GM23338 (cell line): ENCODE measurements around the gene ANKRD13B. TPM values are rescaled to one million over a fixed set of nuclear protein-coding genes. Genes with fewer than 3 reads are reported as not detected.

Experiments used
- ATAC-seq: fragments of 200-7000 bp; cut with Tn5 transposase; 3 replicates; pipeline ENCODE4 v1.9.1; 2020
- DNase-seq: peaks from one replicate; pipeline ENCODE4 v3.0.0-alpha.2; 2015; ENCODE audit warnings: low spot score
- H2AFZ ChIP-seq: fragments of 200-600 bp; sonication (generic); 2 replicates; pipeline ENCODE4 v1.8.0; 2016; ENCODE audit warnings: antibody characterized with exemption, mild to moderate bottlenecking, moderate library complexity
- H3F3A ChIP-seq: fragments of 200-600 bp; sonication (generic); replicated peaks from 2 replicates; pipeline ENCODE4 v1.8.0; 2017; ENCODE audit warnings: antibody characterized with exemption, mixed run types, low read depth
- H3K27ac ChIP-seq: fragments of 200-600 bp; sonication (generic); 2 replicates; pipeline ENCODE4 v1.6.1; 2016; ENCODE audit warnings: low read depth
- H3K27me3 ChIP-seq: fragments of 200-600 bp; sonication (generic); 2 replicates; pipeline ENCODE4 v1.8.0; 2016; ENCODE audit warnings: mild to moderate bottlenecking, mixed run types, moderate library complexity; ENCODE audit not compliant: insufficient read depth
- H3K36me3 ChIP-seq: fragments of 200-600 bp; sonication (generic); 2 replicates; pipeline ENCODE4 v1.8.0; 2016; ENCODE audit warnings: mild to moderate bottlenecking; ENCODE audit not compliant: insufficient read depth
- H3K4me1 ChIP-seq: fragments of 200-600 bp; sonication (generic); 2 replicates; pipeline ENCODE4 v1.8.0; 2016; ENCODE audit warnings: mild to moderate bottlenecking, moderate library complexity; ENCODE audit not compliant: insufficient read depth
- H3K4me2 ChIP-seq: fragments of 200-600 bp; sonication (generic); 2 replicates; pipeline ENCODE4 v1.7.1; 2017; ENCODE audit warnings: mixed run types
- H3K4me3 ChIP-seq: fragments of 200-600 bp; sonication (generic); 2 replicates; pipeline ENCODE4 v1.6.1; 2016; ENCODE audit warnings: mixed run types
- H3K79me2 ChIP-seq: fragments of 200-600 bp; sonication (generic); replicated peaks from 2 replicates; pipeline ENCODE4 v1.8.0; 2017; ENCODE audit warnings: mild to moderate bottlenecking; ENCODE audit not compliant: insufficient read depth
- H3K9me2 ChIP-seq: fragments of 200-600 bp; sonication (generic); 2 replicates; pipeline ENCODE4 v1.8.0; 2017; ENCODE audit not compliant: insufficient read depth
- H4K20me1 ChIP-seq: fragments of 200-600 bp; sonication (generic); replicated peaks from 2 replicates; pipeline ENCODE4 v1.8.0; 2017; ENCODE audit warnings: mild to moderate bottlenecking; ENCODE audit not compliant: insufficient read depth
- H3K27ac Mint-ChIP-seq: 2 replicates; pipeline ENCODE4 v1.8.0; 2020; ENCODE audit warnings: inconsistent platforms, mild to moderate bottlenecking, moderate library complexity, mixed read lengths
- H3K27me3 Mint-ChIP-seq: 3 replicates; pipeline ENCODE4 v1.8.0; 2022; ENCODE audit warnings: low read depth, mild to moderate bottlenecking, moderate library complexity, mixed read lengths, inconsistent platforms; ENCODE audit not compliant: insufficient read depth, poor library complexity
- H3K36me3 Mint-ChIP-seq: 3 replicates; pipeline ENCODE4 v1.8.0; 2021; ENCODE audit warnings: low read depth, mild to moderate bottlenecking, inconsistent platforms, moderate library complexity, mixed read lengths
- H3K4me1 Mint-ChIP-seq: 3 replicates; pipeline ENCODE4 v1.8.0; 2020; ENCODE audit warnings: mild to moderate bottlenecking, inconsistent platforms, mixed read lengths
- H3K4me3 Mint-ChIP-seq: 3 replicates; pipeline ENCODE4 v1.8.0; 2021; ENCODE audit warnings: moderate library complexity, mild to moderate bottlenecking, inconsistent platforms, mixed read lengths
- H3K9me3 Mint-ChIP-seq: 3 replicates; pipeline ENCODE4 v1.8.0; 2020; ENCODE audit warnings: moderate library complexity, mild to moderate bottlenecking, inconsistent platforms, mixed read lengths
- JUNB ChIP-seq: IDR thresholded peaks from one replicate; pipeline ENCODE4 v1.6.1; 2016; ENCODE audit warnings: antibody characterized with exemption; ENCODE audit not compliant: unreplicated experiment
- NANOG ChIP-seq: IDR thresholded peaks from 2 replicates; pipeline ENCODE4 v1.6.1; 2016; ENCODE audit warnings: antibody characterized with exemption, borderline replicate concordance
- POLR2AphosphoS5 ChIP-seq: IDR thresholded peaks from 2 replicates; pipeline ENCODE4 v1.6.1; 2016; ENCODE audit warnings: antibody characterized with exemption, low read depth
- ZNF331 ChIP-seq: fragments of 250-450 bp; sonication (Bioruptor Pico); IDR thresholded peaks from 2 replicates; pipeline ENCODE4 v1.5.0; 2020; ENCODE audit warnings: low read depth, mild to moderate bottlenecking, moderate library complexity
- polyA plus RNA-seq: library from polyadenylated mRNA; unstranded; fragments of >200 nt; fragmentation: Nextera tagmentation; extraction: Ambion mirVana; gene quantifications from 2 replicates; pipeline ENCODE4 v1.2.1, GENCODE V29; 2016
- total RNA-seq: library from RNA; depleted of rRNA; stranded (reverse); fragments of >200 nt; shearing (Covaris generic); gene quantifications from 2 replicates; pipeline ENCODE4 v1.2.3, GENCODE V29; 2014
- TF ChIP-seq, protein P1 (sequence below), 2 experiments: fragments of 200-600 bp in 1 of 2; sonication (generic) in 1 of 2; conservative IDR thresholded peaks; 2 replicates each; pipeline versions ENCODE4 v1.5.1 to v1.6.1; 2016 to 2017; ENCODE audit warnings: antibody characterized with exemption in 2 of 2, low read depth in 2 of 2, mild to moderate bottlenecking in 2 of 2, moderate library complexity in 1 of 2
- TF ChIP-seq, protein P2 (sequence below): IDR thresholded peaks from one replicate; pipeline ENCODE4 v1.6.1; 2018; ENCODE audit warnings: antibody characterized with exemption; ENCODE audit not compliant: unreplicated experiment

The ANKRD13B gene
- total and polyA plus RNA-seq, 2 experiments from 2014 or later = 8.2 to 57.4 TPM

DNA sequence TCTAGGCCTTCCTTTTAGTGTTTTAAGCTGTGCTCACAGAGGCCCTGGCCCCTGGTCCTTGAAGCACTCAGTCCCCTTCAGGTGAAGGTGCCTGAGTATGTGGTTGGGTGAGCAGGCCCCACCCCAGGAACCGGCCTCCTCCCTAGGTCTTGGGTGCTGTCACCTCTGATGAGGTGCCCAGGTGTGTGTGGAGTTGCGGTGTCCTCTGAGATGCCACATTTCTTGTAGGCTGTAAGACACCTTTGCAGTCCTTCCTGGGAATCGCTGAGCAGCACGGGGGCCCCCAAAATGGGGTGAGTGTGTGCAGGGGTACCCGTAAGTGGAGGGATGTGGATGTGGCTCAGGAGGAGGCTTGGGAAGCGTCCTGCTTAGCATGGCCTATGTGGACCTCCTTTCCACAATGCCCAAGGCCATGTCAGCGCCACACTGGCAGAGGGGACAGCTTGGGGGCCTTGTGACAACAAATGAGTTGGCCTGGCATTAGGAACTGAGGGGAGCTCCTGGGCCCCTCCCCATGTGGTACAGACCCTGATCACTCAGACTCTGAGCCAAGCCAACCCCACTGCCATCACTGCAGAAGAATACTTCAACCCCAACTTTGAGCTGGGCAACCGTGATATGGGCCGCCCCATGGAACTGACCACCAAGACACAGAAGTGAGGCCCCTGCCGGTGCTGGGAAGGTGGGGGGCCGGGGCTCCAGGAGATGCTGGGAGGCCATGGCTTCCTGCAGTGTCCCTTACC, 18.6 kb downstream of the ANKRD13B start:
- Histone ChIP-seq H3K4me1 (peaks cover 21% of the 10 kb centered on the region), H4K20me1 (peaks cover 12% of the 10 kb centered on the region; the same call in 1 of the 2 replicates), H3K36me3 (no peaks in the 10 kb centered on the region; the same call in 1 of the 2 replicates), H3K27ac (no peak overlapping the region), H3K79me2 (peaks cover 2% of the 10 kb centered on the region; the same call in 1 of the 2 replicates), H3F3A (0 out of 2 replicates have a peak, but pooled peaks cover 2% of the 10 kb centered on the region), H3K4me2 (no peak overlapping the region), H2AFZ (no peak overlapping the region), H3K4me3 (no peak overlapping the region), H3K9me2 (no peaks in the 10 kb centered on the region), H3K27me3 (peaks cover 35% of the 10 kb centered on the region)
- Mint-ChIP-seq H3K27ac (no peak overlapping the region), H3K27me3 (peaks cover 35% of the 10 kb centered on the region), H3K4me1 (peaks cover 22% of the 10 kb centered on the region), H3K36me3 (peaks cover 4% of the 10 kb centered on the region; the same call in 2 of the 3 replicates), H3K9me3 (no peaks in the 10 kb centered on the region; the same call in 2 of the 3 replicates), H3K4me3 (no peak overlapping the region)
- DNase-seq (no peak), ATAC-seq (no peak)
- TF ChIP-seq ZNF331 (CRISPR knock-in tag) = no peak
- TF ChIP-seq NANOG = no peak
- TF ChIP-seq, protein P1, sequence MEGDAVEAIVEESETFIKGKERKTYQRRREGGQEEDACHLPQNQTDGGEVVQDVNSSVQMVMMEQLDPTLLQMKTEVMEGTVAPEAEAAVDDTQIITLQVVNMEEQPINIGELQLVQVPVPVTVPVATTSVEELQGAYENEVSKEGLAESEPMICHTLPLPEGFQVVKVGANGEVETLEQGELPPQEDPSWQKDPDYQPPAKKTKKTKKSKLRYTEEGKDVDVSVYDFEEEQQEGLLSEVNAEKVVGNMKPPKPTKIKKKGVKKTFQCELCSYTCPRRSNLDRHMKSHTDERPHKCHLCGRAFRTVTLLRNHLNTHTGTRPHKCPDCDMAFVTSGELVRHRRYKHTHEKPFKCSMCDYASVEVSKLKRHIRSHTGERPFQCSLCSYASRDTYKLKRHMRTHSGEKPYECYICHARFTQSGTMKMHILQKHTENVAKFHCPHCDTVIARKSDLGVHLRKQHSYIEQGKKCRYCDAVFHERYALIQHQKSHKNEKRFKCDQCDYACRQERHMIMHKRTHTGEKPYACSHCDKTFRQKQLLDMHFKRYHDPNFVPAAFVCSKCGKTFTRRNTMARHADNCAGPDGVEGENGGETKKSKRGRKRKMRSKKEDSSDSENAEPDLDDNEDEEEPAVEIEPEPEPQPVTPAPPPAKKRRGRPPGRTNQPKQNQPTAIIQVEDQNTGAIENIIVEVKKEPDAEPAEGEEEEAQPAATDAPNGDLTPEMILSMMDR (conservative IDR thresholded peaks at IDR 0.05; ENCODE audit: low read depth in 2 of 2) = no peak
- no peak for TF ChIP-seq JUNB

DNA sequence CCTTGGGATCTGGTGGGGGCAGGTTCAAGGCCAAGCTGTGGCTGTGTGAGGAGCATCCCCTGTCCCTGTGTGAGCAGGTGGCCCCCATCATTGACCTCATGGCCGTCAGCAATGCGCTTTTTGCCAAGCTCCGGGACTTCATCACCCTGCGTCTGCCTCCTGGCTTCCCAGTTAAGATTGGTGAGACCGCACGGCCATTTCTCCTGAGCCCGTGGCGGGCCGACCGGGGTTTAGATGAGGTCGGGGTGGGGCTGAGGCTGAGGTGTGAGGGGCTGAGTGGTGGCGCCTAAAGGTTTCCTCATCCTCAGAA, 19.1 kb downstream of the ANKRD13B start:
- no peaks in the 10 kb centered on the region for H3K9me2 ChIP-seq

More for the DNA sequence above, 19.1 kb downstream of the ANKRD13B start:
- H3K4me2 ChIP-seq = no peak overlapping the region
- ATAC-seq = no peak
- Mint-ChIP-seq H3K4me1 (peaks cover 26% of the 10 kb centered on the region), H3K4me3 (no peak overlapping the region), H3K9me3 (no peaks in the 10 kb centered on the region; the same call in 2 of the 3 replicates), H3K36me3 (peaks cover 4% of the 10 kb centered on the region; the same call in 2 of the 3 replicates), H3K27ac (no peak overlapping the region), H3K27me3 (peaks cover 38% of the 10 kb centered on the region)
- H3K27ac ChIP-seq = no peak overlapping the region
- no peak for DNase-seq
- H3K36me3 ChIP-seq = no peaks in the 10 kb centered on the region; the same call in 1 of the 2 replicates
- peaks cover 40% of the 10 kb centered on the region for H3K27me3 ChIP-seq
- TF ChIP-seq ZNF331 (CRISPR knock-in tag) = no peak
- TF ChIP-seq NANOG = no peak
- TF ChIP-seq POLR2AphosphoS5 = no peak
- TF ChIP-seq, protein P1 (conservative IDR thresholded peaks at IDR 0.05; ENCODE audit: low read depth in 2 of 2) = no peak
- TF ChIP-seq, protein P2, sequence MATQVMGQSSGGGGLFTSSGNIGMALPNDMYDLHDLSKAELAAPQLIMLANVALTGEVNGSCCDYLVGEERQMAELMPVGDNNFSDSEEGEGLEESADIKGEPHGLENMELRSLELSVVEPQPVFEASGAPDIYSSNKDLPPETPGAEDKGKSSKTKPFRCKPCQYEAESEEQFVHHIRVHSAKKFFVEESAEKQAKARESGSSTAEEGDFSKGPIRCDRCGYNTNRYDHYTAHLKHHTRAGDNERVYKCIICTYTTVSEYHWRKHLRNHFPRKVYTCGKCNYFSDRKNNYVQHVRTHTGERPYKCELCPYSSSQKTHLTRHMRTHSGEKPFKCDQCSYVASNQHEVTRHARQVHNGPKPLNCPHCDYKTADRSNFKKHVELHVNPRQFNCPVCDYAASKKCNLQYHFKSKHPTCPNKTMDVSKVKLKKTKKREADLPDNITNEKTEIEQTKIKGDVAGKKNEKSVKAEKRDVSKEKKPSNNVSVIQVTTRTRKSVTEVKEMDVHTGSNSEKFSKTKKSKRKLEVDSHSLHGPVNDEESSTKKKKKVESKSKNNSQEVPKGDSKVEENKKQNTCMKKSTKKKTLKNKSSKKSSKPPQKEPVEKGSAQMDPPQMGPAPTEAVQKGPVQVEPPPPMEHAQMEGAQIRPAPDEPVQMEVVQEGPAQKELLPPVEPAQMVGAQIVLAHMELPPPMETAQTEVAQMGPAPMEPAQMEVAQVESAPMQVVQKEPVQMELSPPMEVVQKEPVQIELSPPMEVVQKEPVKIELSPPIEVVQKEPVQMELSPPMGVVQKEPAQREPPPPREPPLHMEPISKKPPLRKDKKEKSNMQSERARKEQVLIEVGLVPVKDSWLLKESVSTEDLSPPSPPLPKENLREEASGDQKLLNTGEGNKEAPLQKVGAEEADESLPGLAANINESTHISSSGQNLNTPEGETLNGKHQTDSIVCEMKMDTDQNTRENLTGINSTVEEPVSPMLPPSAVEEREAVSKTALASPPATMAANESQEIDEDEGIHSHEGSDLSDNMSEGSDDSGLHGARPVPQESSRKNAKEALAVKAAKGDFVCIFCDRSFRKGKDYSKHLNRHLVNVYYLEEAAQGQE = no peak
- no peak overlapping the region for H3K4me3 ChIP-seq
- H3K4me1 ChIP-seq = peaks cover 24% of the 10 kb centered on the region
- 0 out of 2 replicates have a peak, but pooled peaks cover 4% of the 10 kb centered on the region for H3F3A ChIP-seq
- H2AFZ ChIP-seq = no peak overlapping the region
- peaks cover 7% of the 10 kb centered on the region; the same call in 1 of the 2 replicates for H4K20me1 ChIP-seq
- peaks cover 2% of the 10 kb centered on the region; the same call in 1 of the 2 replicates for H3K79me2 ChIP-seq
